GM18907 (cell line): ENCODE measurements around the gene KIFBP.
A peak's percentile ranks its signal among the peaks of the same experiment; 100 is the strongest.
"Not testable (repeated sequence)": the region's sequence is repeated elsewhere in the genome, so short reads cannot be mapped to it uniquely, and the experiment has no call there.

ENCODE experiments used
- ATAC-seq: cut with Tn5 transposase; IDR thresholded peaks from one replicate; pipeline ENCODE4 v1.9.1; 2021; ENCODE audit warnings: mild to moderate bottlenecking, moderate library complexity; ENCODE audit not compliant: unreplicated experiment

Gene KIFBP, protein sequence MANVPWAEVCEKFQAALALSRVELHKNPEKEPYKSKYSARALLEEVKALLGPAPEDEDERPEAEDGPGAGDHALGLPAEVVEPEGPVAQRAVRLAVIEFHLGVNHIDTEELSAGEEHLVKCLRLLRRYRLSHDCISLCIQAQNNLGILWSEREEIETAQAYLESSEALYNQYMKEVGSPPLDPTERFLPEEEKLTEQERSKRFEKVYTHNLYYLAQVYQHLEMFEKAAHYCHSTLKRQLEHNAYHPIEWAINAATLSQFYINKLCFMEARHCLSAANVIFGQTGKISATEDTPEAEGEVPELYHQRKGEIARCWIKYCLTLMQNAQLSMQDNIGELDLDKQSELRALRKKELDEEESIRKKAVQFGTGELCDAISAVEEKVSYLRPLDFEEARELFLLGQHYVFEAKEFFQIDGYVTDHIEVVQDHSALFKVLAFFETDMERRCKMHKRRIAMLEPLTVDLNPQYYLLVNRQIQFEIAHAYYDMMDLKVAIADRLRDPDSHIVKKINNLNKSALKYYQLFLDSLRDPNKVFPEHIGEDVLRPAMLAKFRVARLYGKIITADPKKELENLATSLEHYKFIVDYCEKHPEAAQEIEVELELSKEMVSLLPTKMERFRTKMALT

DNA sequence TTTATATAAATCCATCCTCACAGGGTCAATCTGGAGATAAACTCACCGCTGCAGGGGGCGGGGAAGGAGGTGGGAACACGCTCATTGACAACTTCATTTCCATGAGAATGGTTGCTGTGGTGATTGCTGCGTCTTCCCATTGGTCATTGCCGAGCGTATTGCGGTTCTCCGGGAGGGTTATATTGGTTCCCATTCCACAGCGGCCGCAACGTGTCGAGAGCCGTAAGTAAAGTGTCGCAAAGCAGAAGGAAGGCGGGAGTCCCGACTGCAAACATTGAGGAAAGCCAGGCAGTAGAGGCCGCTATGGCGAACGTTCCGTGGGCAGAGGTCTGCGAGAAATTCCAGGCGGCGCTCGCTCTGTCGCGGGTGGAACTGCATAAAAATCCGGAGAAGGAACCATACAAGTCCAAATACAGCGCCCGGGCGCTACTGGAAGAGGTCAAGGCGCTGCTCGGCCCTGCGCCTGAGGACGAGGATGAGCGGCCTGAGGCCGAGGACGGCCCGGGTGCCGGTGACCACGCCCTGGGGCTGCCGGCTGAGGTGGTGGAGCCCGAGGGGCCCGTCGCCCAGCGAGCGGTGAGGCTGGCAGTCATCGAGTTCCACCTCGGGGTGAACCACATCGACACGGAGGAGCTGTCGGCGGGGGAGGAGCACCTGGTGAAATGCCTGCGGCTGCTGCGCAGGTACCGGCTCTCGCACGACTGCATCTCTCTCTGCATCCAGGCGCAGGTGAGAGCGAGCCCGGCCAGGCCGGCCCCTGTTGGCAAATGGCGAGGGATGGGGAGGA, at the start of gene KIFBP:
Gene KIFBP (plus strand): TSS at position 274 of the 787 bp plus-strand sequence. CDS start 30 bp downstream, at position 304.
- ATAC-seq = peak; percentile 79

DNA sequence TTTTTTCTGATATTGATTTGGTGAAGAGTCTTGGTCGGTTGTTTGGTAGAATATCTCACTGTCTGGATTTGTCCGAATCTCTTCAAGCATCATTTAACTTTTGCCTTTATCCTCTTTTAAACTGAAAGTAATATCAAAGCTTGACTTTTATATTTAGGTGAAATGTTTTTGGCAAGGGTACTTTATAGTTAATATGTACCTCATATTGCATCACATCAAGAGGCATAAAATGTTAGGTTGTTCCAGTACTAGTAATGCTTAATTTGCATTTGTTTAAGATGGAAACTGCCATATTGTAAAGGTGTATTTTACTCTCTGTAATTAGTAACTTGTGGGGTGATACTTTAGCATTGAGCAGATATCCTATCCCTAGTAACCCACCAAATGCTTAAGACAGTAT, 49.7 kb upstream of the KIFBP start:
- no peak for ATAC-seq

DNA sequence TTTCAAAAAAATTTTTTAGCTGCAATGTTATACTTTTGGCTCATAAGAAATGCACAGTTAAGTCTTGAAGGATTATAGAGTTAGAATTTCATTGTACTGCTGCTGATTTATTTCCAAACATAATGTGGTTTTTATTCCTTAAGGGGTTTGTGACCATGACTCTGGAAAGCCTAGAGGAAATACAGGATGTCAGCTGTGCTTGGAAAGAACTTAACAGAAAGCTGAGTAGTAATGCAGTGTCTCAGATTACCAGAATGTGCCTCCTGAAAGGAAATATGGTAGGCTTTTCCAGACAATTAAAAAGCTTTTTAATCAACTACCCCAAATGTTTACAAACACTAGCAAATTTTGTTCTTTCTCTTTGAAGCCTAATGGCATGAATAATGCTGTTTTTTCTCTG, 47.7 kb upstream of the KIFBP start:
- not testable (repeated sequence) for ATAC-seq

DNA sequence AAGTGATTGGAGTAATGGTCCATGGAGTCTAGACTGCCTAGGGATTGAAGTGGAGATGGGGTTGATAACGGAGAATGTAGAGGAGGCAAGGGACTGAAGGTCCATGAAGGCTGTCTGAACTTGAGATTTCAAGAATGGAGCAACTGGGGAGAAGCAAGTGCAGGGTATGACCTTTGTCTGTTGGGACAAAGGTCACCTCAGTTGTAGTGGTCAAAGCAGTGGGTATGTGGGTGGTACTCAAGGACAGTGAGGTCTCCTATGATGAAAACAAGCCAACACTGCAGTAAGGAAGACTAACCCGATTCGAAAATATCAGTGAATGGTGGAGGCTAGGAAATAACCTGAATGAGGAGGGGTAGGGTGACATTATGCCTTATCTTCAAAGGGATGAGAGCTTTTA, 38.0 kb upstream of the KIFBP start:
- ATAC-seq = no peak

DNA sequence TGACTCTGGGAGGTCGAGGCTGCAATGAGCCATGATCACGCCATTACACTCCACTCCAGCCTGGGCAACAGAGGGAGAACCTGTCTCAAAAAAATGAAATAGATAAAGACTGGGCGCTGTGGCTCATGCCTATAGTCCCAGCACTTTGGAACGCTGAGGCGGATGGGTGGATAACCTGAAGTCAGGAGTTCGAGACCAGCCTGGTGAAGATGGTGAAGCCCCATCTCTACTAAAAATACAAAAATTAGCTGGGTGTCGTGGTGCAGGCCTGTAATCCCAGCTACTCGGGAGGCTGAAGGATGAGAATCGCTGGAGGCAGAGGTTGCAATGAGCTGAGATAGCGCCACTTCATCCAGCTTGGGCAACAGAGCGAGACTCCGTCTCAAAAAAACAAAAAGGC, 33.7 kb upstream of the KIFBP start:
- no peak for ATAC-seq

DNA sequence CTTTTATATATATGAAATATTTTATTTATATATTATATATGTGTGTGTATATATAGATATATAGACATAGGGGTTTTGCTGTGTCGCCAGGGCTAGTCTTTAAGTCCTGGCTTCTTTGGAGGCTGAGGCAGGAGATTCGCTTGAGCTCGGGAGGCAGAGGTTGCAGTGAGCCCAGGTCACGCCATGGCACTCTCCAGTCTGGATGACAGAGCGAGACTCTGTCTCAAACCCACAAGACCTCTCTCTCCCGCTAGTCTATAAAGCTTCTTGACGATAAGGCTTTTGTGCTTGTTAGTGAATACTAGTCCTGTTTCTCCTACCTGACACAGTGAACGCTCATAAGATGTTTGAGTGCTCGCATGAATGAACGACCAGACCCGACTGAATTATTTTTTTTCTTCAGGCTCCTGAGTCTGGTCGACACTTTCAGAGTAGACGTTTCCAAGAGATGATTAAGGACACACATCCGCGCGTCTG, 33.2 kb upstream of the KIFBP start:
- ATAC-seq = peak; percentile 16

DNA sequence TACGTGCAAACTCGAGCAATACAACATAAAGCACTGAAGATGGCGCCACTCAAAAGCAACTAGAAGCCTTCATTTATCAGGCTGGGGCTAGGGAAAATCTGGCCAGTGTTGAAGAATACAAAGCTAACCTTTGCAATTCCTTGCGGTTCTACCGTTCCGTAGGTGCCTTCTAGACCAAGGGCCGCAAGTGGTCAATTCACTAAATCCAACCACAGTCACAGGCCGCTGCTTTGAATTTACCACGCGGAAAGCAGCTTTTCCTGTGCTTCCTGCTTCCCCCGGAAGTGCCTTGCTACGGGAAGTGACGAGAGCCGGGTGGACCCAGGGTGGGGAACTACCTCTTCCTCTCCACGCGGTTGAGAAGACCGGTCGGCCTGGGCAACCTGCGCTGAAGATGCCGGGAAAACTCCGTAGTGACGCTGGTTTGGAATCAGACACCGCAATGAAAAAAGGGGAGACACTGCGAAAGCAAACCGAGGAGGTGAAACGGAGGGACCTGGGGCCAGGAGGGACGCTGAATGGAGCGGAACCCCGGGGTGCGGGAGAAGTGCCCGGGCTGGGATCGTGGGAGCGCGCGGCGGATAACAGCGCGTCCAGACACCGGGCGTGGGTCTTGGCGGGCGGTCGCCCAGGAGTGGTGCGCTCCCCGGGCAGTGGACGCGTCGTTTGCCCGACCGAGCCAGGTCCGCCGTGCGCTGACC, 32.6 kb upstream of the KIFBP start, which contains the start of gene DDX21:
Gene DDX21 (plus strand): TSS at position 339 of the 701 bp plus-strand sequence. CDS start 56 bp downstream, at position 395.
- ATAC-seq = peak; percentile 88

DNA sequence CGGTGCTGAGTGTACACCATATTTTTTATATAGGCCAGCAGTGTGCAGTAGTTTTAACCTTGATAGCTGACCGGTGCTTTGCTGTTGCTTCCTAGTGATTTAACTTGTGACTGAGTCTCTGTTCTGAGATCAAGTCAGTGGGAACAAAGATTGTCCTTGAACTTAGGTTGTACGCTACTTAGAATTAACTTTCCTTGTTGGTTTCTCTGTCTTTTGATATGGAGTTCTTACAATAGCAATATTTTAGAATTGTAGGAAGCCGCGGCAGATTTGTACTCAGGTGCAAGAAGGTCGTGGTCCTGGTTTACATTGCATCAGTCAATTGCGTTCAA, 31.4 kb upstream of the KIFBP start:
- ATAC-seq = no peak

DNA sequence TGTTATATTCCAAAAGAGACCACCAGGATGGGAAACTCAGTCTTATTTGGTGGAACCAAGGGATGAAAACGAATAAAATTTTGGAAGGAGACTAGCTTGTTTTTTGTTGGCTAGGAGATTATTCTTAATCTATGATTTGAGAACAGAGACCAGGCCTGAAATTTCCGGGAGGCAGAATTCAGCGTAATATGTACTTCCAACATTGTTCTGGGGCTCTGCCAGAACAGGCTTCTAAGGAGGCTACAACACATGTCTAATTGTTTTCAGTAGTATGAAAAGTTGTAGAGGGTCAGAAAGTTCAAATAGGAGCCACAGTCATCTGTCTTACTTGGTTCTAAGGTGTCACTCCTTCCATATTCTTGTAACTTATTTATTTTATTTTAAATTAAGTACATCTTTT, 30.9 kb upstream of the KIFBP start:
- ATAC-seq = no peak

DNA sequence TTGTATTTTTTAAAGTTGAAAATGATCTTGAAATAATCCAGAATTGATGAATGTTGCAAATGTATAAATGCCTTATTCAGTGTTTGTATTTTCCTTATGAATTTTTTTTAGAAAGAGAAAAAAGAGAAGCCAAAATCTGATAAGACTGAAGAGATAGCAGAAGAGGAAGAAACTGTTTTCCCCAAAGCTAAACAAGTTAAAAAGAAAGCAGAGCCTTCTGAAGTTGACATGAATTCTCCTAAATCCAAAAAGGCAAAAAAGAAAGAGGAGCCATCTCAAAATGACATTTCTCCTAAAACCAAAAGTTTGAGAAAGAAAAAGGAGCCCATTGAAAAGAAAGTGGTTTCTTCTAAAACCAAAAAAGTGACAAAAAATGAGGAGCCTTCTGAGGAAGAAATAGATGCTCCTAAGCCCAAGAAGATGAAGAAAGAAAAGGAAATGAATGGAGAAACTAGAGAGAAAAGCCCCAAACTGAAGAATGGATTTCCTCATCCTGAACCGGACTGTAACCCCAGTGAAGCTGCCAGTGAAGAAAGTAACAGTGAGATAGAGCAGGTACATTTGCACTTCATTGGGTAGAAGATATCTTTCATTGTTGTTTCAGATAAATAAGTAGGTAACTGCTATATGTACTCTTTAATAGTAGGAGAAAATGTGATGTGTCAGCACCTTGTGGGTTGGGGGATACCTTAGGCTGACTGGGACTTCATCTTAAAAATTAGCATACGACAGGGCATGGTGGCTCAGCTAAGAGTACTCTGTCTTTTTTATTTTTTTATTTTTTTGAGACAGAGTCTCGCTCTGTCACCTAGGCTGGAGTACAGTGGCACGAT, 28.7 kb upstream of the KIFBP start:
- no peak for ATAC-seq

DNA sequence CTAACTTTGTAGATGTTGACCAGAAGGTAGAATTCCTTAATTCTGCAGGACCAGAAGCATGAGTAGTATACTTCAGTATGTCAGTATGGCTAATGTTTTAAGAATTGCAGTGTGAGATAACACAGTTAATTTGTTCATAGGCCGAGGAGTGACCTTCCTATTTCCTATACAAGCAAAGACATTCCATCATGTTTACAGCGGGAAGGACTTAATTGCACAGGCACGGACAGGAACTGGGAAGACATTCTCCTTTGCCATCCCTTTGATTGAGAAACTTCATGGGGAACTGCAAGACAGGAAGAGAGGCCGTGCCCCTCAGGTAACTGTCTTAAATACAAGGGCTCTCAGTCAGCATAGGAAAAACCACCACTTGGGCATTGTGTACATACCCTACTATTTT, 25.5 kb upstream of the KIFBP start:
- ATAC-seq = no peak

DNA sequence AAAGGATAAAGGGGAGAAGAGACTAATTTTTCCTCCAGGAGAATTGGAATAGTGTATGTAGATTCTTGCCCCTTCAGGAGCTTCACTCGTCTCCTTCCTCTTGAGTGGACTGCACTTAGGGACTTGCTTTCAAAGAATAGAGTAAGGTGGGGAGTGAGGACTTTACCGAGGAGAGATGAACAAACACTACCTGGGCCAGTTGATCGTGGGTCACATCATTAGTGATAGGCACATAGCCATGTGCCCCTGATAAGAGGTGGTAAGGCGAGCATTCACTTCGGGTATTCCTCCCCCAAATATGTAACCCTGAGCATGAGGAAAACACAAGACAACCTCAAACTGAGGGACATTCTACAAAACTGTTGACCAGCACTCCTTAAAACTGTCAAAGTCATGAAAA, 14.6 kb upstream of the KIFBP start:
- no peak for ATAC-seq

DNA sequence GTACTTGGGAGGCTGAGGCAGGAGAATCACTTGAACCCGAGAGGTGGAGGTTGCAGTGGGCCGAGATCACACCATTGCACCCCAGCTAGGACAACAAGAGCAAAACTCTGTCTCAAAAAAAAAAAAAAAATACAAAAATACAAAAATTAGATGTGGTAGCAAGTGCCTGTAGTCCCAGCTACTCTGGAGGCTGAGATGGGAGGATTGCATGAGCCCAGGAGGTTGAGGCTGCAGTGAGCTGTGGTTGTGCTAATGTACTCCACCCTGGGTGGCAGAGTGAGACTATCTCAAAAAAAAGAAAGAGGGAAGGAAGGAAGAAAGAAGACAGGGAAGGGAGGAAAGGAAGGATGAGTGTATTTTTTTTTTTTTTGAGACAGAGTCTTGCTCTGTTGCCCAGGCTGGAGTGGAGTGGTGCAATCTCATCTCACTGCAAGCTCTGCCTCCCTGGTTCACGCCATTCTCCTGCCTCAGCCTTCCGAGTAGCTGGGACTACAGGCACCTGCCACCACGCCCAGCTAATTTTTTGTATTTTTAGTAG, 12.6 kb upstream of the KIFBP start:
- ATAC-seq = not testable (repeated sequence)

DNA sequence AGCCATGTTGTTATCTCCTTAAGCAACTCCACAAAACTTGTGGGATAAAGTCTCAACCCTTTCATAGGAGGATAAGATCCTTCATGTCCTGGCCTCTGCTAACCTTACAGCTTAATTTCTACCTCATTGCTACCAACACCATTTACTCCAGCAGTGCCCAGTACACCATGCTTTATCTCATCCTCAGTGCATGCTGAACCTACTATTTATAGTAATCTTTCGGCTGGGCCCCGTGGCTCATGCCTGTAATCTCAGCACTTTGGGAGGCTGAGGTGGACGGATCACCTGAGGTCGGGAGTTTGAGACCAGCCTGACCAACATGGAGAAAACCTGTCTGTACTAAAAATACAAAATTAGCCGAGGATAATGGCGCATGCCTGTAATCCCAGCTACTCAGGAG, 8.9 kb upstream of the KIFBP start:
- not testable (repeated sequence) for ATAC-seq

DNA sequence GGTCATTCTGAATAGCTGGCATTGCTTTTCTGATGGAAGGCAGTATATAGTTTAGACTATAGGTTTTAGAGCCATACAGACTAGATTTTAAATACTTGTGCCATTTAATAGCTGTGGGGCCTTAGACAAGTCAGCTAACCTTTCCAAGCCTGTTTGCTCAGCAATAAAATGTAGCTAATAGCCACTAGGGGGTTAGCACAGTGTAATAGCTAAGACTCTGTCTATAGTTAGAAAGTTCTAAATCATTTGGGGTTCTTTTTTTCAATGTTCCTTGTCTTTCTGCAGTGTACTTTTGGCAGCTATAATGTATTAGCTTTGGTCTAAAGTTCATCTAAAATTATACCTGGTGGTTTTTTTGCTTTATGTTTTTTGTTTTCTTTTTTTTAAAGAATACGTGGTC, 7.5 kb upstream of the KIFBP start:
- ATAC-seq = no peak

DNA sequence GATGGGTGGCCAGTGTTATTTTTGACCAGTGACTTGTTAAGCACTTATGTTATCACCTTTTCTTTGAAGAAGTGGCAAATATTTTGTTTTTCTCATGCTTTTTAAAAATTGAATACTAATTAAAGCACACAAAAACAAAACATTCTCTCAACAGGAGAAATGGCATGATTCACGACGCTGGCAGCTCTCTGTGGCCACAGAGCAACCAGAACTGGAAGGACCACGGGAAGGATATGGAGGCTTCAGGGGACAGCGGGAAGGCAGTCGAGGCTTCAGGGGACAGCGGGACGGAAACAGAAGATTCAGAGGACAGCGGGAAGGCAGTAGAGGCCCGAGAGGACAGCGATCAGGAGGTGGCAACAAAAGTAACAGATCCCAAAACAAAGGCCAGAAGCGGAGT, 6.2 kb upstream of the KIFBP start:
- ATAC-seq = no peak

DNA sequence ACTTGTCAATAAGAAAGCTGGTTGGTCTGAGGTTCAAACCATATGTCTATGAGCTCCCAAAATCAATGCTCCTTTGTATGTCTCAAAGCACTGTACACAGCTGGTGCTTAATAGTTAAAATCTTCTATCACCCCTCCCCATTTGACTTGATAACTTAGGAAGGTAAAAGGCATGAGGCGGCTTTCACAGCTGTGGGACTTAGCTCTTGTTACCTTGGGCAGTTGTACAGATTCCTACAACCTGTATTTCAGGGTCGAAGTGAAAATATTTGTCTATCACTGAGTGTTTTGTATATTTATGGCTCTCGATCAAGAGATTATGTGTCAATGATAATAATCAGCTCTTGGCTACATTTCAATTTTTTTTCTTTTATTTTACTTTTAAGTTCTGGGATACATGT, 992 bp upstream of the KIFBP start:
- no peak for ATAC-seq

DNA sequence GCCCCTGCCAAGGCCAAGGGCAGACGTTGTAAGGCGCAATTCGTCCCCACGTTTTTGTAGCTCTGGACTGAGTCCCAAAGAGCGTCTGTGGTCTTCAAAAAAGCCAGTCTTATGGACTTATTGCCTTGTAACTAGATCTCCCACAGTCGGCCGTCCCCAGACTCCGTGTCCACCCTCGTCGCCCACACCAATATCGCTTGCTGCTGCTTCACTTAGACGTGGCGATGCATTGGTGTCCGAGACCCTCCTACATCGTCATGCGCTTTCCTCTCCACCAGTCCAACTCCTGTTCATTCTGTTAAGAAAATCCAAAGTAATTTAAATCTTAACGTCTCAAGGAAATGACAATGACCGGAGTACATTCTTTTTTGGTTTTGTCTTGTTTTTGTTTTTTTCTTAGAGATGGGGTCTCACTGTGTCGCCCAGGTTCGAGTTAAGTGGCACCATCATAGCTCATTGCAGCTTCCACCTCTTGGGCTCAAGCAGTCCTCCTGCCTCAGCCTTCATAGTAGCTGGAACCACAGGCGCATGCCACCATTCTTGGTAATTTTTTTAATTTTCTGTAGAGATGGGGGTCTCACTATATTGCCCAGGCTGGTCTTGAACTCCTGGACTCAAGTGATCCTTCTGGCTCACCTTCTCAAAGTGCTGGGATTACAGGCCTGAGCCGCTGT, 851 bp downstream of the KIFBP start:
- ATAC-seq = no peak
